DOHH2 (cell line): ENCODE data around the gene GCNT2.

Source experiments
- CTCF ChIP-seq: fragments of 200-600 bp; sonication (generic); IDR thresholded peaks from one replicate; pipeline ENCODE4 v1.5.1; 2014; ENCODE audit warnings: antibody characterized with exemption, mild to moderate bottlenecking, low read depth, low read length; ENCODE audit not compliant: poor library complexity, severe bottlenecking
- EZH2phosphoT487 ChIP-seq: fragments of 200-600 bp; sonication (generic); IDR thresholded peaks from 2 replicates; pipeline ENCODE4 v1.6.1; 2017; ENCODE audit warnings: borderline replicate concordance, mild to moderate bottlenecking, antibody characterized with exemption, low read length, moderate library complexity, mixed read lengths

DNA sequence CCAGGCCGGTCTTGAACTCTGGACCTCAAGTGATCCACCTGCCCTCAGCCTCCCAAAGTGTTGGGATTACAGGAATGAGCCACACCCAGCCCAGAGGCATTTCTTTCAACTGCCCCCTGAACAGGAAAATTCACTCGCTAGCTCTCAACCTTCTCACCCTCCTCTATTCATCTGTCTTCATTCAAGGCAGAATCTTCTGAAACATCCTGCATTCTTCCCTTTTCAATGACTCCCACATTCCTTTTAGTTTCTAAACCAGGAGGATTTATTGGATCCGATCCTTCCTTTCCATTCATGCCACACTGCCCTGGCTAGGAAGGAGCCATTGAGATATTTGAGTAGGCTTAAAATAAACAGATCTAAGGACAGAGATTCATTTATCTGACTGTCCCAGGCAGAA lies 120.4 kb downstream of the GCNT2 start:
- no peak for TF ChIP-seq CTCF
- TF ChIP-seq EZH2phosphoT487: no peak
